NCI-H187 (cell line): ENCODE results near the gene TPSD1.
"Not testable (repeated sequence)": the region's sequence is repeated elsewhere in the genome, so short reads cannot be mapped to it uniquely, and the experiment has no call there.

Experiments
- DNase-seq, 2 experiments: peaks; one replicate each; lab custom pipeline; 2025; lab: John Stamatoyannopoulos, UW

The TPSD1 gene

DNA sequence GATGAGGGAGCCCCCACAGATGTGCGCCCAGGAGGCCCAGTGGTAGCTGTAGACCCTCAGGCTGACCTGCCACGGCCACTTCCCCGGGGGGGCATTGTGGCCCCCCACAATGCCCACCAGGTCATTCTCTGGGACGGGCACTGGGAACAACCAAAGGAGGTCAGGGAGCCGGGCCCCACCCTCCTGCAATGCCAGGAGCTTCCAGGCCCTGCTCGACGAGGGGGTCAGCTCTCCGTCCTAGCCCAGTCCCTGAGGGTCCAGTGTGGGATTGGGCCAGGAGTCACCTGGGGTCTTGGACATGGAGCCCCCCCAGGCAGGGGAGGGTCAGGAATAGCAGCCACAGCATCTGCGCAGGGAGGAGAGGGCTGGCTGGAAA is 7.0 kb downstream of the TPSD1 start:
- no peak for DNase-seq

DNA sequence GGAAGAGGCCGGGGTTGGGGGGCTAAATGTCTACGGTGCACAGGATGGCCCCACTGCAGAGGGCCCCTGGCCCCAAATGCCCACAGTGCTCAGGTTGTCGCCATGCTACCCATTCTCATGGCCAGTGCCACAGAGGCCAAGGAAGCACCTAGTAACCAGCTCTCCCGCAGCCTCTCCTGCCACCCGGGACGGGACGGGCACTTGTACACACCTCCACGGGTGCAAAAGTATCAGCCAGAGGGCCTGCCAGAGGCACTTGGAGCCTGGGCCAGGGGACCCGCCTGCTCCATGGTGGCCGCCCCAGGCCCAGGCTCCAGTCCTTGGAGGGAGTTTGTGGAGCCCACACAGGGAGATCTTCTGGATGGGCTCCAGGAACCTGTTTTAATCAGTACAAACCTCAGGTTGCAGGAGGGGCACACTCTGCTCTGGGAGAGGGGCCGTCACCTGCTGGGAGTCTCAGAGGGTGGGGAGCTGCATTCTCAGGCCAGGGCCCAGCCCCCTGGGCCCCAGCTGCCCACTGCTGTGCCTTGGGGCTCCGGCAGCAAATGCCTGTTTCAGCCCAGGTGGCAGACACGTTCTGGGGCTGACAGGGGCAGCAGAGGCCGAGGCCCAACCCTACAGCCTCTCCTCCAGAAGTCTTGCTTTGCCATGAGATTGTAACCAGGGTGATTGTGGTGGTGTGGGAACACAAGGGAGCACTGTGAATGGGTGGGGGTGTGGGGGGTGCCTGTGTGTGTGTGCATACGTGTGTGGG is 7.9 kb downstream of the TPSD1 start:
- DNase-seq: no peak

GRCh38 chr16:1264345-1265089 is 8.6 kb downstream of the TPSD1 start:
- DNase-seq: no peak

DNA sequence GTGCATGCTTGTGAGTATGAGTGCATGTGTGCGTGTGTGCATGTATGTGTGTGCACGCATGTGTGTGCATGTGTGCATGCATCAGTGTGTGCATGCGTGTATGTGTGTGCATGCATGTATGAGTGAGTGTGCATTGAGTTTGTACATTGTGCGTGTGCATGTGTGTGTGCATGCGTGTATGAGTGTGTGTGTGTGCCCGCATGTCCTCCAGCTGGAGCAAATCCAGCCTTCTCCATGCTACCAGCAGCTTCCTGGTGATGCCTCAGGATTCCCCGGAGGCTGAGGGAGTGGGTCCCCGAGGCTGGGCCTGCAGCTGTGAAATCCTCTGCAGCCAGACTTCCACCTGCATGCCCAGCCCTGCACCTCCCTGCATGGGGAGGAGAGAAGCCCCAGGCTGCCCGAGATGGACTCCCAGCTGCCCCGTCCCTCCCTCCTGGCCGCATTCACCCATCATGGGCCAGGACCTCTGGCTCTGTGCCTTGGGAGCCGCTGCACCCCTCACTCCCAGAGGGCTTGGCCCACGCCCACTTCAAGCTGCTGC is 9.3 kb downstream of the TPSD1 start:
- DNase-seq: no peak

GRCh38 chr16:1265826-1266225 is 10.0 kb downstream of the TPSD1 start:
- DNase-seq: no peak

DNA sequence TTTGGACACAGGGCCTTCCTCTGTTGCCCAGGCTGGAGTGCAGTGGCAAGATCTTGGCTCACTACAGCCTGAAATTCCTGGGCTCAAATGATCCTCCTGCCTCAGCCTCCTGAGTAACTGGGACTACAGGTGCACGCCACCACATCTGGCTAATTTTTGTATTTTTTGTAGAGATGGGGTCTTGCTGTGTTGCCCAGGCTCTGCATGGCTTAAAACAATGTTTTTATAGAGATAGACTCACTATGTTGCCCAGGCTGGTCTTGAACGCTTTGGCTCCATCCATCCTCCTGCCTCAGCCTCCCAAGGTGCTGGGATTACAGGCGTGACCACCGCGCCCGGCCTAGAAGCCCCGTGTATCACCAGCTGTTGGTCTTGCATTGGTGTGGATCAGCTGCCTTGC is 13.5 kb downstream of the TPSD1 start:
- DNase-seq: not testable (repeated sequence)

- DNase-seq: peak in 1 of 2 experiments; percentile 90
Observed at GRCh38 chr16:1271380-1271723, 15.5 kb downstream of the TPSD1 start.

DNA sequence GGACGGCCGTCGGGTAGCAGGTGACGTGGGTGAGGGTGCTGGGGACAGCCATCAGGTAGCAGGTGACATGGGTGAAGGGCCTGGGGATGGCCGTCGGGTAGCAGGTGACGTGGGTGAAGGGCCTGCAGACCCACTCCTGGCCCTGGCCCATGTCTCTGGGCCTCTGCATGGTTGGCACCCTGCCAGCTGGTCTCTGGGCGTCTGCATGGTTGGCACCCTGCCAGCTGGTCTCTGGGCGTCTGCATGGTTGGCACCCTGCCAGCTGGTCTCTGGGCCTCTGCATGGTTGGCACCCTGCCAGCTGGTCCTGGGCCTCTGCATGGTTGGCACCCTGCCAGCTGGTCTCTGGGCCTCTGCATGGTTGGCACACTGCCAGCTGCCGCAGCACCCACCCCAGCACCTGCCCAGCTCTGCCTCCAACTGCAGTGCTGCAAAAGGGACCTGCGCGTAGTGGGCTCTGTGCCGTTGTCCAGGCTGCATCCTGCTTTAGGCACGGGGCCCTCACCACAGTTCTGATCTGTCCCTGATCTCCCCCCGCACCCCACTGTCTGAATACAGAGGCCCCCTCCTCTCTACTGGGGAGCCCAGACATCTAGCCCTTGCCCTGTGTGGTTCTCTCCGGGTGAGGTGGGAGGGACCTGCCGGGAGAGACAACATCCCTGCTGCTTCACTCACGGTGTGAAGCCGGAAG is 16.0 kb downstream of the TPSD1 start:
- DNase-seq: peak; percentile 92 to 94

DNA sequence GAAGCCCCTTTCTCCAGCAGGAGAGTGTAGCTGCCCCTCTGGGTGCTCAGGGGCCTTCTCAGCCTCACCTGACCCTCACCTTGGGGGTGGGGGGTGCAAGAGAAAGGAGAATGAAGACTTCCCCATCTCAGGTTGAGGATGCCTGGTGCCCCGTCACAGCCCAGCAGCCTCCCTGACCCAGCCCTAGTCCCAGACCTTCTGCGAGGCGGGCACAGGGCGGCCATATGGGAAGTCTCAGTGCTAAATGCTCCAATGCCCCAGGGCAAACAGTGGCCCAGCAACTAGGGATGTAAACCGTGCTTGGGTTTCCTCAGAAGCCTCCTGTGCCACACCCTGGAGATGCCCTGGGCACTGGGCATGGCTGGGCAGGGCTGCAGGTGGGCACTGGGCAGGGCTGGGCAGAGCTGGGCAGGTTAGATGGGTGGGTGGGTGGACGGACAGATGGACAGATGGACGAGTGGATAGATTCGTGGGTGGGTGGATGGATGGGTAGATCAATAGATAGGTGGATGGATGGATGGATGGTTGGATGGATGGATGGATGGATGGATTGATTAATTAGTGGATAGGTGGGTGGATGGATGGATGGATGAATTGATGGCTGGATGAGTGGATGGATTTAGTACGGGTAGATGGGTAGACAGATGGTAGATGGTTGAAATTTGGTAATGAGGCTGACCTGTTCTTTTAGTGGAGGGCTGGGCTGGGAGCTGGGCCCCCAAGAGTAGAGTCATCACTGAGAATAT is 16.8 kb downstream of the TPSD1 start:
- DNase-seq: no peak

- DNase-seq: no peak
Observed at GRCh38 chr16:1273816-1274215, 17.9 kb downstream of the TPSD1 start.

GRCh38 chr16:1274767-1275166 is 18.9 kb downstream of the TPSD1 start:
- DNase-seq: no peak

DNA sequence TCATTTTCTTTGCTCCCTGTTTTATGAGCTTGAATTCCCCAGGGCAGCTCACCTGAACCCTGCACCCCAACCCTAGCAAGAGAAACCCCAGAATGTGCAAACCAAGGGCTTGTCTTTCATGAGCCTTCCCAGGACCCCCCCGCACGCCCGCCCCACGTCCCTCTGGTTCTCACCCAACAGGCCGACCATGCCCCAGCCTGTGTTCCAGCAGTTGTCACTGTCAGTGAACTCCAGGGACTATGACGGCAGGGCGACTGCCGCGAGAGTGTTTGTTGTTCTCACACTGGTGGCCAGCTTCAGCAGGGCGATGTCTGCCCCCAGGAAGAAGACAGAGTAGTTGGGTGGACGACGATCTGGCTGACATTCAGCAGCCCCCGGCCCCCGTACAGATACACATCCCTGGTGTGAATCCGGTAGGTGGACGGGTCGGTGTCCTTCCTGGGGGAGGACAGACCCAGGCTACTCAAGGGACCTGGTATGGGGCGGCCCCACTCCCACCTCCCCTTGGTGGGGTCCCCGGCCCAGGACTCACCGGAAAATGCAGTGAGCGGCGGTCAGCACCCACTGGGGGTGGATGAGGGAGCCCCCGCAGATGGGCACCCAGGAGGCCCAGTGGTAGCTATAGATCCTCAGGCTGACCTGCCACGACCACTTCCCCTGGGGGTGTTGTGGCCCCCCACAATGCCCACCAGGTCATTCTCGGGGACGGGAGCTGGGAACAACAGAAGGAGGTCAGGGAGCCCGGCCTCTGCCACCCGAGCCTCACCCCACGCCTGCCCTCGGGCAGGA is 20.1 kb downstream of the TPSD1 start:
- DNase-seq: no peak

GRCh38 chr16:1276580-1276878 is 20.7 kb downstream of the TPSD1 start:
- DNase-seq: no peak

DNA sequence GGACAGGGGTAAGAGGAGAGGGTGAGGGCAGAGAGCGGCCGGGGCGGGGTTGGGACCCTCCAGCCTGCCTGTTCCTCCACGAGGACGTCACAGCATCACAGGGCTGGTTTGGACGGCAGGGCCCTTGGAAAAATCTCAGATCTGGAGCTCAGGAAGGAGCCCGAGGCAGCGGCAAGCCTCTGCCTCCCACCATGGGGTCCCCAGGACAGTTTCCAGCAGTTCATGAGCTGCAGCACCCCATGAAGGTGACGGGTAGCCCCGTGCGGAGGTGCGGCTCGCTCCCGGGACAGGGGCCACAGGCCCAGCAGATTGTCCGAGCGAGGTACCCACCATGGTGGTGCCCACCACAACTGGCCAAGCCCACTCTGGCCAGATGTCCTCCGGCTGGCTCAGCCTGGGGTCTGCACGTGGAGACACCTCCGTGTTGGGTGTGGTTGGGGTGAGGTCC is 21.3 kb downstream of the TPSD1 start:
- no peak for DNase-seq

GRCh38 chr16:1277617-1278282 is 21.9 kb downstream of the TPSD1 start:
- no peak for DNase-seq

GRCh38 chr16:1278477-1278876 is 22.6 kb downstream of the TPSD1 start:
- DNase-seq: no peak

DNA sequence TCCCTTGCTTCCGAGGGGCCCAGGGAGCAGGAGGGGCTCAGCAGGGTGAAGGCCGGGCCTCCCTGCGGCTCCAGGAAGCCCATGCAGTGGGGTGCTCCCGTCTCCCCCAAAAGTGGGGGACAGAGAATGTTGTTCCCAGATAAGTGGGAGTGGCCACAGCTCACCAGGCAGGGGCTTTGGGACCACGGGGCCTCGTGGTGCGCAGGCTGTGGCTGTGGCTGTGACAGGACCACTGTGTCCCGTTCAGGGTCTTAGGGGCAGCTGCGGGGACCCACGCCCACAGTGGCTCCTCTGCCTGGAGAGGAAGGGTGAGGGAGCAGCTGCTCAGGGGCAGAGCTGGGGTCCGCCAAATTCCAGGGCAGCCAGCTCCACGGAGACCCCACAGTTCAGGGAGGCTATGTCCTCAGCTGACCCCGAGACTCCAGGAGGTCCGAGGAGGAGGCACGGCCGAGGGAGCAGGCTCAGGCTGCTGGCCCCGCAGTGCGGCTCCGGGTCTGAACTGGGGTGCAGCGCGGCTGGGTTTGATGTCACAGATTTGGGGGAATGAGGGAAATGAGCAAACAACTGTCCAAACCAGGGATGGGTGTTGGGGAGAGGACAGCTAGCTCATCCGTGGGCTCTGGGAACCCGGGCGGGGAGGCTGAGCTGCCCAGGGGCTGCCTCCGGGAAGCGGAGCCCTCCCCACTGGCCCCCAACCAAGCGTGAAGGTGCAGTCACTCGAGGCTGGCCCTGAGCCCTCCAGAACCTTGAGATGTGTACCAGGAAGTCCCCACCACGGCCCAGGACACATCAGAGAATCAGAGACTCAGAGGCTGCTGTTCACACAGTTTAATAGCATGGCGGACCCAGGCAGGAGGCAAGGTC is 23.4 kb downstream of the TPSD1 start:
- DNase-seq: no peak

- no peak for DNase-seq
Observed at GRCh38 chr16:1279945-1280589, 24.2 kb downstream of the TPSD1 start.

DNA sequence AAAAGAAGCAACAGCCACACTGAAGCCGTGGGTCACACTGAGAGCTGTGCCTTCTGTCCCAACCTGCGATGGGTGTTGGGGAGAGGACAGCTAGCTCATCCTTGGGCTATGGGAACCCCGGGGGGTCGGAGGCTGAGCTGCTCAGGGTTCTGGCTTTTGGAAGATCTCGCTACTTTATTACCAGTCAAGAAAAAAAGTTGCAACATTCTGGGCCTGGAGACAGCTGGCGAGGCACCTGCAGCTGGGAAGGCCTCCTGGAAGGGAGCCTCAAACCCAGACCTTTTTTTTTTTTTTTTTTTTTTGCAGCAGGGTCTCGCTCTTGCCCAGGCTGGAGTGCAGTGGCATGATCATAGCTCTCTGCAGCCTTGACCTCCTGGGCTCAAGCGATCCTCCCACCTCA is 24.9 kb downstream of the TPSD1 start:
- no peak for DNase-seq
